SK-N-SH (cell line): ENCODE results near the gene SLC9A7. TPM values are rescaled to one million over a fixed set of nuclear protein-coding genes. Genes with fewer than 3 reads are reported as not detected.

ENCODE experiments used
- CTCF ChIA-PET: fragments of 300-600, 350-600 bp; formaldehyde crosslinking; extraction: SDS; loops from one replicate; lab custom pipeline; 2021; lab: Yijun Ruan, JAX
- POLR2A ChIA-PET: fragments of 350-600 bp; sonication (Branson Sonifier 250); formaldehyde crosslinking; extraction: SDS; loops from one replicate; lab custom pipeline; 2020; ENCODE audit warnings: antibody characterized with exemption, inconsistent platforms; lab: Yijun Ruan, JAX
- DNase-seq: peaks from one replicate; pipeline ENCODE4 v3.0.0; 2012
- H2AFZ ChIP-seq: fragments of 200-600 bp; sonication (generic); 2 replicates; pipeline ENCODE4 v1.8.1; 2016; ENCODE audit warnings: antibody characterized with exemption, mild to moderate bottlenecking, low read depth
- H3F3A ChIP-seq: fragments of 200-600 bp; sonication (generic); replicated peaks from 2 replicates; pipeline ENCODE3; 2016; ENCODE audit warnings: antibody characterized with exemption, mild to moderate bottlenecking; ENCODE audit not compliant: insufficient read depth
- H3K27ac ChIP-seq, 2 experiments: fragments of 200-500 bp in 1 of 2; fragments of 200-600 bp in 1 of 2; sonication (Bioruptor generic) in 1 of 2; sonication (generic), shearing (Covaris generic) in 1 of 2; 2 replicates each; pipeline versions ENCODE4 v1.5.1 to v1.6.1; 2014 to 2016; ENCODE audit warnings: low read depth in 2 of 2, inconsistent platforms in 1 of 2, low read length in 1 of 2, mild to moderate bottlenecking in 1 of 2, mixed read lengths in 1 of 2
- H3K27me3 ChIP-seq: fragments of 200-600 bp; sonication (generic), shearing (Covaris generic); 2 replicates; pipeline ENCODE4 v1.6.1; 2016; ENCODE audit warnings: mixed run types; ENCODE audit not compliant: insufficient read depth
- H3K36me3 ChIP-seq, 2 experiments: fragments of 200-500 bp in 1 of 2; fragments of 200-600 bp in 1 of 2; sonication (Bioruptor generic) in 1 of 2; sonication (generic) in 1 of 2; replicated peaks in 1 of 2; 2 replicates each; pipeline versions ENCODE3 to v1.5.1; 2014 to 2016; ENCODE audit warnings: low read length in 1 of 2, mild to moderate bottlenecking in 1 of 2; ENCODE audit not compliant: insufficient read depth in 2 of 2, control insufficient read depth in 1 of 2
- H3K4me1 ChIP-seq, 2 experiments: fragments of 200-500 bp in 1 of 2; fragments of 200-600 bp in 1 of 2; sonication (Bioruptor generic) in 1 of 2; sonication (generic), shearing (Covaris generic) in 1 of 2; 2 replicates each; pipeline versions ENCODE4 v1.5.1 to v1.6.1; 2014 to 2016; ENCODE audit warnings: low read depth in 1 of 2, low read length in 1 of 2, mixed run types in 1 of 2; ENCODE audit not compliant: insufficient read depth in 2 of 2, control insufficient read depth in 1 of 2
- H3K4me2 ChIP-seq: fragments of 200-600 bp; sonication (generic), shearing (Covaris generic); 2 replicates; pipeline ENCODE4 v1.6.1; 2017; ENCODE audit warnings: mixed run types
- H3K4me3 ChIP-seq, 2 experiments: fragments of 200-500 bp in 1 of 2; fragments of 200-600 bp in 1 of 2; sonication (Bioruptor generic) in 1 of 2; sonication (generic), shearing (Covaris generic) in 1 of 2; 2 replicates each; pipeline versions ENCODE4 v1.5.1 to v1.8.1; 2014 to 2016; ENCODE audit warnings: low read depth in 2 of 2, inconsistent platforms in 1 of 2, low read length in 1 of 2, mild to moderate bottlenecking in 1 of 2, mixed read lengths in 1 of 2, moderate library complexity in 1 of 2
- H3K79me2 ChIP-seq: fragments of 200-600 bp; sonication (generic); 2 replicates; pipeline ENCODE4 v1.8.1; 2017; ENCODE audit warnings: mild to moderate bottlenecking; ENCODE audit not compliant: insufficient read depth
- H3K9ac ChIP-seq: fragments of 200-600 bp; sonication (generic); 2 replicates; pipeline ENCODE4 v1.6.1; 2017; ENCODE audit warnings: mixed run types
- H3K9me2 ChIP-seq: fragments of 200-600 bp; sonication (generic); 2 replicates; pipeline ENCODE4 v1.6.1; 2017; ENCODE audit warnings: mixed run types
- H3K9me3 ChIP-seq: fragments of 200-600 bp; sonication (generic); 2 replicates; pipeline ENCODE4 v1.6.1; 2017; ENCODE audit warnings: mixed run types, mild to moderate bottlenecking, moderate library complexity
- H4K20me1 ChIP-seq: fragments of 200-600 bp; sonication (generic); 2 replicates; pipeline ENCODE4 v1.6.1; 2017; ENCODE audit warnings: mild to moderate bottlenecking, mixed run types; ENCODE audit not compliant: insufficient read depth
- ELF1 ChIP-seq: IDR thresholded peaks from 2 replicates; pipeline ENCODE4 v1.4.0; 2012
- EP300 ChIP-seq, 2 experiments: IDR thresholded peaks; 2 replicates each; pipeline versions ENCODE4 v1.4.0 to v1.6.1; 2012; ENCODE audit warnings: borderline replicate concordance in 1 of 2, low read depth in 1 of 2, low read length in 1 of 2
- EZH2phosphoT487 ChIP-seq: fragments of 200-600 bp; sonication (generic); IDR thresholded peaks from 2 replicates; pipeline ENCODE4 v1.6.1; 2017; ENCODE audit warnings: low read depth, mixed run types, mild to moderate bottlenecking, antibody characterized with exemption, moderate library complexity, borderline replicate concordance
- FOSL2 ChIP-seq: IDR thresholded peaks from 2 replicates; pipeline ENCODE4 v1.4.0; 2012; ENCODE audit warnings: low read depth, mild to moderate bottlenecking, moderate library complexity, borderline replicate concordance
- FOXJ3 ChIP-seq: sonication (generic); formaldehyde crosslinking; IDR thresholded peaks from 2 replicates; pipeline ENCODE4 v1.5.1; 2020; ENCODE audit warnings: mild to moderate bottlenecking, missing genetic modification reagents
- FOXM1 ChIP-seq: IDR thresholded peaks from 2 replicates; pipeline ENCODE4 v1.4.0; 2012; ENCODE audit warnings: low read depth, mild to moderate bottlenecking
- GABPA ChIP-seq: IDR thresholded peaks from 2 replicates; pipeline ENCODE4 v1.4.0; 2012; ENCODE audit warnings: low read depth, mild to moderate bottlenecking
- GATA2 ChIP-seq: sonication (generic); formaldehyde crosslinking; IDR thresholded peaks from 2 replicates; pipeline ENCODE4 v1.5.0; 2020; ENCODE audit warnings: mild to moderate bottlenecking, missing genetic modification reagents
- MEF2A ChIP-seq: IDR thresholded peaks from 2 replicates; pipeline ENCODE4 v1.4.0; 2012; ENCODE audit warnings: low read depth, borderline replicate concordance
- MXI1 ChIP-seq: IDR thresholded peaks from 2 replicates; pipeline ENCODE4 v1.6.1; 2012; ENCODE audit warnings: mild to moderate bottlenecking, low read depth, low read length, improper control_type of control experiment
- NRF1 ChIP-seq: IDR thresholded peaks from 2 replicates; pipeline ENCODE4 v1.6.1; 2012; ENCODE audit warnings: low read depth, mild to moderate bottlenecking, low read length
- POLR2AphosphoS5 ChIP-seq: IDR thresholded peaks from 2 replicates; pipeline ENCODE4 v1.6.1; 2012; ENCODE audit warnings: low read depth, low read length
- SIN3A ChIP-seq: IDR thresholded peaks from 2 replicates; pipeline ENCODE4 v1.6.1; 2012; ENCODE audit warnings: low read depth, mild to moderate bottlenecking, low read length, moderate library complexity, borderline replicate concordance
- SMC3 ChIP-seq: IDR thresholded peaks from 2 replicates; pipeline ENCODE4 v1.6.1; 2012; ENCODE audit warnings: low read depth, low read length, improper control_type of control experiment
- TAF1 ChIP-seq: IDR thresholded peaks from 2 replicates; pipeline ENCODE4 v1.6.1; 2012; ENCODE audit warnings: low read depth, mild to moderate bottlenecking, low read length, moderate library complexity, borderline replicate concordance
- TCF12 ChIP-seq: IDR thresholded peaks from 2 replicates; pipeline ENCODE4 v1.4.0; 2012
- TEAD4 ChIP-seq: IDR thresholded peaks from 2 replicates; pipeline ENCODE4 v1.4.0; 2012; ENCODE audit warnings: mild to moderate bottlenecking, borderline replicate concordance; ENCODE audit not compliant: insufficient read depth
- USF1 ChIP-seq: IDR thresholded peaks from 2 replicates; pipeline ENCODE4 v1.4.0; 2012; ENCODE audit warnings: low read depth, borderline replicate concordance
- WGBS: methylation state at CpG from one replicate; pipeline ENCODE4 v1.1.6; 2017; ENCODE audit warnings: low lambda C conversion rate; 5-methylcytosine and 5-hydroxymethylcytosine counted together
- polyA plus RNA-seq, 3 experiments: library from polyadenylated mRNA; depleted of rRNA; stranded (reverse); fragments of >200 nt; gene quantifications; 2 replicates each; pipeline ENCODE4 v1.2.3, GENCODE V29; 2012
- TF ChIP-seq, protein P1 (sequence below): IDR thresholded peaks from 2 replicates; pipeline ENCODE4 v1.4.0; 2012; ENCODE audit warnings: low read depth
- TF ChIP-seq, protein P2 (sequence below): fragments of 150-350 bp; IDR thresholded peaks from 2 replicates; pipeline ENCODE4 v1.6.1; 2016; ENCODE audit warnings: mild to moderate bottlenecking, low read depth, low read length

The SLC9A7 gene
- polyA plus RNA-seq, 1 of the 3 experiments (the other 2 are of a cell fraction): 10.5 TPM

GRCh38 chrX:46793386-46794143 is 34.6 kb upstream of the SLC9A7 start (continued):
- TF ChIP-seq POLR2AphosphoS5 (no peak), TCF12 (no peak), MXI1 (no peak), EZH2phosphoT487 (no peak)

- H3K9me2 ChIP-seq: no peaks in the 10 kb centered on the region
- ChIA-PET CTCF (interaction anchor here (1.2 to 3.2 kb wide), 2 partner anchors 34 to 151 kb away, joined by 3 to 14 read pairs; partner anchors contain the start of gene SLC9A7), POLR2A (no interaction called here)
- H3K27ac ChIP-seq: peak overlapping the region; percentile 12 to 96; a peak in 3 of 4 replicates
- DNase-seq: no peak
- no peaks in the 10 kb centered on the region for H3K79me2 ChIP-seq
- H4K20me1 ChIP-seq: no peaks in the 10 kb centered on the region
- H3K4me2 ChIP-seq: peak overlapping the region; percentile 12; the same call in 1 of the 2 replicates
- no peaks in the 10 kb centered on the region for H3K36me3 ChIP-seq
- TF ChIP-seq FOXJ3: no peak
- 0 out of 4 replicates have a peak, but pooled peaks of 1 of the 2 experiments have one; percentile 2 for TF ChIP-seq EP300 (IDR thresholded peaks at IDR 0.05; ENCODE audit: borderline replicate concordance in 1 of 2, low read depth in 1 of 2, low read length in 1 of 2)
- 21% methylated on average over 4 of the region's 4 CpGs for WGBS
- H3F3A ChIP-seq: peaks cover 27% of the 10 kb centered on the region
- peaks cover 0 to 22% of the 10 kb centered on the region in 2 experiments; a peak in 2 of 4 replicates for H3K4me1 ChIP-seq
- H3K27me3 ChIP-seq: no peaks in the 10 kb centered on the region
- peak overlapping the region; percentile 23; the same call in 1 of the 2 replicates for H2AFZ ChIP-seq
- H3K9ac ChIP-seq: peak overlapping the region; percentile 18; the same call in 1 of the 2 replicates
- no peak overlapping the region for H3K4me3 ChIP-seq
- no peaks in the 10 kb centered on the region for H3K9me3 ChIP-seq
Measured at GRCh38 chrX:46792810-46793188, 33.9 kb upstream of the SLC9A7 start.

DNA sequence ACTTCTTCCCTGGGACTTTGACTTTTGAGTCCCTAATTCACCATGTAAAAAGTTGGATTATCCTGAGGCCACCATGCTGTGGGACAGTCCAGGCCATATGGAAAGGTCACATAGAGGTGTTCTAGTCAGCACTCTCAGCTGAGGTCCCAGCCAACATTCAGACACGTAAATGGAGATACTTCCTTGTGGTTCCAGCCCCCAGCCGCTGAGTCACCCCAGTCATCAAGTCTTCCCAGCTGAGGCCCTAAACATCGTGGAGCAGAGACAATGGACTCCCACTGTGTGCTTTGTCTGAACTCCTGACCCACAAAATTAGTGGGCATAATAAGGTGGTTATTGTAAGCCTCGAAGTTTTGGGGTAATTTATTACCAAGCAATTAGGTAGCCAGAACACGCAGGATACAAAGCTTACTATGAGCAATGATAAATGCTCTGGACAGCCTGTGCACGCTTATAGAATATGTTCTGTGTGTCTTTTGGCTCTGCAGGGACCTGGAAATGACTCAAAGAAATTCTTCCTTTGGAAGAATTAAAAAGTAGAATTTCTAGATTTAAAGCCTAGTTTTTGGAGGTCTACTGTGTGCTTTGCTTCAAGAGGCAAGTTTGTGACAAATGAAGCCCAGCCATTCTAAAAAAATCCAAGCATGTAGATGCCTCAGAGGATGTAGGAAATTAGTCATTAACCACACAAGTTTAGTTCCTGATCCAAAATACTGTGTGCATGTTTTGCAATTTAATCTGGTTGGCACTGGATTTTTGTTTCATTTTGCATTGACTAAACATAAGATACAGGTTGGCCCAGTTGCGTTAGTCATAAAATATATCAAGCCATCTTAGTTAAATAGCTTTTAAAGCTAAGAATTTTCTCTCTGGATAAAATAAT is 33.2 kb upstream of the SLC9A7 start:
- Histone ChIP-seq H3K79me2 (no peaks in the 10 kb centered on the region), H3F3A (peaks cover 27% of the 10 kb centered on the region), H4K20me1 (no peaks in the 10 kb centered on the region), H3K27me3 (no peaks in the 10 kb centered on the region), H3K9me2 (no peaks in the 10 kb centered on the region), H3K9me3 (no peaks in the 10 kb centered on the region), H3K27ac (peak overlapping the region; percentile 47 to 96; a peak in 3 of 4 replicates), H3K9ac (peak overlapping the region; percentile 67; the same call in 1 of the 2 replicates), H3K36me3 (no peaks in the 10 kb centered on the region), H3K4me3 (no peak overlapping the region), H3K4me2 (peak overlapping the region; percentile 51), H2AFZ (no peak overlapping the region), H3K4me1 (peaks cover 0 to 22% of the 10 kb centered on the region in 2 experiments; a peak in 2 of 4 replicates)
- WGBS: 11% methylated on average over 7 of the region's 7 CpGs
- DNase-seq: no peak
- ChIA-PET CTCF (interaction anchor here (1.2 to 3.2 kb wide), 3 partner anchors 26 to 150 kb away, joined by 3 to 14 read pairs (median 3); partner anchors contain the start of gene SLC9A7), POLR2A (no interaction called here)
- TF ChIP-seq, protein P1, sequence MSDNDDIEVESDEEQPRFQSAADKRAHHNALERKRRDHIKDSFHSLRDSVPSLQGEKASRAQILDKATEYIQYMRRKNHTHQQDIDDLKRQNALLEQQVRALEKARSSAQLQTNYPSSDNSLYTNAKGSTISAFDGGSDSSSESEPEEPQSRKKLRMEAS: no peak; the same call in 1 of the 2 replicates
- TF ChIP-seq, protein P2, sequence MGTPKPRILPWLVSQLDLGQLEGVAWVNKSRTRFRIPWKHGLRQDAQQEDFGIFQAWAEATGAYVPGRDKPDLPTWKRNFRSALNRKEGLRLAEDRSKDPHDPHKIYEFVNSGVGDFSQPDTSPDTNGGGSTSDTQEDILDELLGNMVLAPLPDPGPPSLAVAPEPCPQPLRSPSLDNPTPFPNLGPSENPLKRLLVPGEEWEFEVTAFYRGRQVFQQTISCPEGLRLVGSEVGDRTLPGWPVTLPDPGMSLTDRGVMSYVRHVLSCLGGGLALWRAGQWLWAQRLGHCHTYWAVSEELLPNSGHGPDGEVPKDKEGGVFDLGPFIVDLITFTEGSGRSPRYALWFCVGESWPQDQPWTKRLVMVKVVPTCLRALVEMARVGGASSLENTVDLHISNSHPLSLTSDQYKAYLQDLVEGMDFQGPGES: no peak
- no peak for TF ChIP-seq EZH2phosphoT487
- TF ChIP-seq SIN3A: no peak; the same call in 1 of the 2 replicates
- 0 out of 2 replicates have a peak, but pooled peaks have one; percentile 15 for TF ChIP-seq FOXM1
- no peak for TF ChIP-seq FOXJ3
- TF ChIP-seq SMC3: no peak
- no peak for TF ChIP-seq GABPA
- TF ChIP-seq FOSL2: peak; percentile 90
- no peak; the same call in 1 of the 2 replicates for TF ChIP-seq TAF1
- no peak for TF ChIP-seq GATA2
- TF ChIP-seq MXI1: no peak
- 0 out of 2 replicates have a peak, but pooled peaks have one; percentile 22 for TF ChIP-seq ELF1
- peak; percentile 67; the same call in 1 of the 2 replicates for TF ChIP-seq MEF2A
- peak; percentile 68; the same call in 1 of the 2 replicates for TF ChIP-seq TEAD4
- TF ChIP-seq USF1: no peak
- peak; percentile 52; the same call in 1 of the 2 replicates for TF ChIP-seq POLR2AphosphoS5
- no peak for TF ChIP-seq NRF1
